Caki2 (cell line): ENCODE data around the gene MBP. TPM values are rescaled to one million over a fixed set of nuclear protein-coding genes. Genes with fewer than 3 reads are reported as not detected.

Experiments used
- DNase-seq: peaks from one replicate; pipeline ENCODE4 v3.0.0-alpha.2; 2015; ENCODE audit warnings: low read depth
- in situ Hi-C: cut with HindIII; loops from 2 replicates; pipeline ENCODE4 v1.10.0; 2016; ENCODE audit warnings: low sequenced_read_pairs, low pct_unique_long_range_greater_than_20kb, mixed read lengths
- total RNA-seq: library from RNA; depleted of rRNA; stranded (reverse); fragments of >200 nt; shearing (Covaris generic); gene quantifications from 2 replicates; pipeline ENCODE4 v1.2.3, GENCODE V29; 2014; ENCODE audit warnings: low replicate concordance

The MBP gene
- total RNA-seq, 1 experiment from 2014 or later, result 14.7 TPM

- in situ Hi-C loops, result no loop called here
- no peak for DNase-seq
Observed at GRCh38 chr18:77095391-77096371, 36.9 kb downstream of the MBP start.

- DNase-seq, result no peak
- in situ Hi-C loops, result no loop called here
Observed at GRCh38 chr18:77093586-77093985, 39.0 kb downstream of the MBP start.

GRCh38 chr18:77093067-77093430 is 39.5 kb downstream of the MBP start:
- DNase-seq, result no peak
- in situ Hi-C loops, result no loop called here

- in situ Hi-C loops, result no loop called here
- DNase-seq, result no peak
Observed at GRCh38 chr18:77092104-77093066, 40.2 kb downstream of the MBP start.

- DNase-seq, result no peak
- in situ Hi-C loops, result no loop called here
Observed at GRCh38 chr18:77091366-77091765, 41.2 kb downstream of the MBP start.

GRCh38 chr18:77090546-77091174 is 41.9 kb downstream of the MBP start:
- in situ Hi-C loops, result no loop called here
- DNase-seq, result no peak

GRCh38 chr18:77089723-77090285 is 42.8 kb downstream of the MBP start:
- in situ Hi-C loops, result no loop called here
- DNase-seq, result no peak

- in situ Hi-C loops, result no loop called here
- peak; percentile 24 for DNase-seq
Observed at GRCh38 chr18:77088963-77089722, 43.4 kb downstream of the MBP start.

GRCh38 chr18:77087393-77088141 is 45.0 kb downstream of the MBP start:
- in situ Hi-C loops, result no loop called here
- no peak for DNase-seq

GRCh38 chr18:77086656-77087392 is 45.8 kb downstream of the MBP start:
- DNase-seq, result no peak
- in situ Hi-C loops, result no loop called here

GRCh38 chr18:77086034-77086433 is 46.5 kb downstream of the MBP start:
- DNase-seq, result no peak

GRCh38 chr18:77084688-77085035 is 47.9 kb downstream of the MBP start:
- in situ Hi-C loops, result no loop called here
- DNase-seq, result no peak

More at GRCh38 chr18:77086034-77086433, 46.5 kb downstream of the MBP start:
- in situ Hi-C loops, result no loop called here

- DNase-seq, result no peak
- in situ Hi-C loops, result no loop called here
Observed at GRCh38 chr18:77082316-77082955, 50.1 kb downstream of the MBP start.

GRCh38 chr18:77081390-77081778 is 51.2 kb downstream of the MBP start:
- in situ Hi-C loops, result no loop called here
- no peak for DNase-seq

GRCh38 chr18:77079954-77080682 is 52.5 kb downstream of the MBP start:
- in situ Hi-C loops, result no loop called here
- DNase-seq, result no peak
